ENCODE data around the gene DNAJC11.

- TF ChIP-seq, protein P1, sequence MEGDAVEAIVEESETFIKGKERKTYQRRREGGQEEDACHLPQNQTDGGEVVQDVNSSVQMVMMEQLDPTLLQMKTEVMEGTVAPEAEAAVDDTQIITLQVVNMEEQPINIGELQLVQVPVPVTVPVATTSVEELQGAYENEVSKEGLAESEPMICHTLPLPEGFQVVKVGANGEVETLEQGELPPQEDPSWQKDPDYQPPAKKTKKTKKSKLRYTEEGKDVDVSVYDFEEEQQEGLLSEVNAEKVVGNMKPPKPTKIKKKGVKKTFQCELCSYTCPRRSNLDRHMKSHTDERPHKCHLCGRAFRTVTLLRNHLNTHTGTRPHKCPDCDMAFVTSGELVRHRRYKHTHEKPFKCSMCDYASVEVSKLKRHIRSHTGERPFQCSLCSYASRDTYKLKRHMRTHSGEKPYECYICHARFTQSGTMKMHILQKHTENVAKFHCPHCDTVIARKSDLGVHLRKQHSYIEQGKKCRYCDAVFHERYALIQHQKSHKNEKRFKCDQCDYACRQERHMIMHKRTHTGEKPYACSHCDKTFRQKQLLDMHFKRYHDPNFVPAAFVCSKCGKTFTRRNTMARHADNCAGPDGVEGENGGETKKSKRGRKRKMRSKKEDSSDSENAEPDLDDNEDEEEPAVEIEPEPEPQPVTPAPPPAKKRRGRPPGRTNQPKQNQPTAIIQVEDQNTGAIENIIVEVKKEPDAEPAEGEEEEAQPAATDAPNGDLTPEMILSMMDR (IDR thresholded peaks at IDR 0.05): no peak
- TF ChIP-seq ZFX (IDR thresholded peaks at IDR 0.05; ENCODE audit: borderline replicate concordance): no peak
These were observed 29.1 kb downstream of the DNAJC11 start for GRCh38 chr1:6672558-6672957.
